Activated CD8-positive, alpha-beta T cell treated with anti-CD3 and anti-CD28 coated beads for 36 hours (primary cell): ENCODE measurements around the gene LSM14A. TPM values are rescaled to one million over a fixed set of nuclear protein-coding genes. Genes with fewer than 3 reads are reported as not detected.
A peak's percentile ranks its signal among the peaks of the same experiment; 100 is the strongest.

Experiments
- ATAC-seq: fragments of 200-7000 bp; cut with Tn5 transposase; one replicate; pipeline ENCODE4 v1.10.0; 2021; ENCODE audit warnings: mild to moderate bottlenecking, moderate library complexity
- CTCF ChIA-PET: fragments of 350-600 bp; sonication (Branson Sonifier 250); formaldehyde crosslinking; loops from one replicate; lab custom pipeline; 2021; ENCODE audit warnings: antibody characterized with exemption; lab: Charles Lee
- POLR2A ChIA-PET: fragments of 350-600 bp; sonication (Branson Sonifier 250); formaldehyde crosslinking; loops from one replicate; lab custom pipeline; 2021; ENCODE audit warnings: antibody characterized with exemption; lab: Charles Lee
- DNase-seq: peaks from one replicate; pipeline ENCODE4 v3.0.0-alpha.2; 2020
- H3K27ac Mint-ChIP-seq: one replicate; pipeline ENCODE4 v1.8.0; 2021; ENCODE audit warnings: mild to moderate bottlenecking, mixed read lengths
- H3K27me3 Mint-ChIP-seq: one replicate; pipeline ENCODE4 v1.8.0; 2021; ENCODE audit warnings: mixed read lengths
- H3K36me3 Mint-ChIP-seq: one replicate; pipeline ENCODE4 v1.8.0; 2021; ENCODE audit warnings: low read depth, mixed read lengths
- H3K4me1 Mint-ChIP-seq: one replicate; pipeline ENCODE4 v1.8.0; 2021; ENCODE audit warnings: low read depth, mixed read lengths
- H3K4me3 Mint-ChIP-seq: one replicate; pipeline ENCODE4 v1.8.0; 2021; ENCODE audit warnings: mild to moderate bottlenecking, moderate library complexity, mixed read lengths
- H3K9me3 Mint-ChIP-seq: one replicate; pipeline ENCODE4 v1.8.0; 2021; ENCODE audit warnings: mixed read lengths
- intact Hi-C: fragments of 100-400 bp; cut with micrococcal nuclease; formaldehyde crosslinking; loops from one replicate; pipeline ENCODE4 v1.10.0; 2022
- total RNA-seq, 2 experiments: library from RNA; stranded (reverse); gene quantifications; one replicate each; pipeline ENCODE4 v1.2.3, GENCODE V29; 2021
- TF ChIP-seq, protein P1 (sequence below): fragments of 200-600 bp; IDR thresholded peaks from one replicate; pipeline ENCODE4 v1.8.0; 2022; ENCODE audit warnings: antibody characterized with exemption, mild to moderate bottlenecking

Gene LSM14A
- total RNA-seq: 10 to 100 TPM; 98.6 to 99.3 TPM

DNA sequence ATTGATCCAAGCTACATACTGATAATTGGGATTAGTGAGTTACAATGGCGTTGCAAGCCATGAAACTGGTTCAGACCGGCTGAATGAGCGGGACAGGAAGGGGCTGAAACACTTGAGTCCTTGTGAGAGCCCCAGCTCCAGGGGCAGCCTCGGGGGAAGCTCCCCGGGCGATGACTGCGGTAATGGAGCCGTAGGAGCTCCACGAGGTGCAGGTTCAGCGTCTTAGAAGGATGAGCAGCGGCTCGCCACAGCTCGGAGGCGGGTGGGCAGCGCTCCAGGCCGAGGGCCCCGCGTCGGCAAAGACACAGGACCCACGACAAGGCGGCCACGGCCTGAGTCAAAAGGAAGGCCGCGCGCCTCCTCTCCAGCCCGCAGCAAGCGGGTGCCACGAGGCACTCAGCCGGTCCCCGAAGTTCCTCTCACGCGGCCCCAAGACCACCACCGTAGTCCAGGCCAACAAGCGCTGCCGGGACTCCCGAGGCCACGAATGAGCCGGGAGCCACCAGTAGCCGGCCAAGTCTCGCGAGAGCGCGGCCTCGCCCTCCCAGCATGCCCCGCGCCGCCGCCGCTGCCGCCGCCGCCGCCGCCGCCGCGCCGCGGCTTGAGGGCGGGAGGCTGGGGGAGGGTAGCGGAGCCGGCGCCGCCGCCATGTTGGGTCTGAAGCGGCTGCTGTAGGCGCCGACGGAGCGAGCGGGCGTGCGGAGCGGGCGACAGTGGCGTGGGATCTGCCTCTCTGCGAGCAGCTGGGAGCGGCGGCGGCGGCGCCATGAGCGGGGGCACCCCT lies at the start of gene LSM14A:
Gene LSM14A, plus strand, starts transcription at position 628 of the 784 bp plus-strand sequence. Its CDS starts 139 bp downstream, at position 767.
- TF ChIP-seq, protein P1, sequence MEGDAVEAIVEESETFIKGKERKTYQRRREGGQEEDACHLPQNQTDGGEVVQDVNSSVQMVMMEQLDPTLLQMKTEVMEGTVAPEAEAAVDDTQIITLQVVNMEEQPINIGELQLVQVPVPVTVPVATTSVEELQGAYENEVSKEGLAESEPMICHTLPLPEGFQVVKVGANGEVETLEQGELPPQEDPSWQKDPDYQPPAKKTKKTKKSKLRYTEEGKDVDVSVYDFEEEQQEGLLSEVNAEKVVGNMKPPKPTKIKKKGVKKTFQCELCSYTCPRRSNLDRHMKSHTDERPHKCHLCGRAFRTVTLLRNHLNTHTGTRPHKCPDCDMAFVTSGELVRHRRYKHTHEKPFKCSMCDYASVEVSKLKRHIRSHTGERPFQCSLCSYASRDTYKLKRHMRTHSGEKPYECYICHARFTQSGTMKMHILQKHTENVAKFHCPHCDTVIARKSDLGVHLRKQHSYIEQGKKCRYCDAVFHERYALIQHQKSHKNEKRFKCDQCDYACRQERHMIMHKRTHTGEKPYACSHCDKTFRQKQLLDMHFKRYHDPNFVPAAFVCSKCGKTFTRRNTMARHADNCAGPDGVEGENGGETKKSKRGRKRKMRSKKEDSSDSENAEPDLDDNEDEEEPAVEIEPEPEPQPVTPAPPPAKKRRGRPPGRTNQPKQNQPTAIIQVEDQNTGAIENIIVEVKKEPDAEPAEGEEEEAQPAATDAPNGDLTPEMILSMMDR: no peak
- ChIA-PET CTCF (interaction anchor here (0.6 to 3.0 kb wide), 3 partner anchors 12 to 174 kb away, joined by 3 to 8 read pairs (median 3); no protein-coding TSS in a partner anchor), POLR2A (interaction anchor here (0.7 to 1.8 kb wide), 15 partner anchors 10 to 232 kb away, joined by 3 to 6 read pairs (median 3); partner anchors contain the start of gene PDCD2L)
- intact Hi-C loops: loop anchor here (5.0 kb wide), 2 partner anchors 50 to 260 kb away; no protein-coding TSS in a partner anchor
- H3K27me3 Mint-ChIP-seq: no peaks in the 10 kb centered on the region
- H3K4me3 Mint-ChIP-seq: peak within 1 kb of the TSS; percentile 96
- H3K4me1 Mint-ChIP-seq: peaks cover 34% of the 10 kb centered on the region
- DNase-seq (peak; percentile 92), ATAC-seq (peak; percentile 80)
- H3K36me3 Mint-ChIP-seq: peaks cover 24% of the 10 kb centered on the region
- H3K9me3 Mint-ChIP-seq: no peaks in the 10 kb centered on the region
- H3K27ac Mint-ChIP-seq: peak within 1 kb of the TSS; percentile 100

DNA sequence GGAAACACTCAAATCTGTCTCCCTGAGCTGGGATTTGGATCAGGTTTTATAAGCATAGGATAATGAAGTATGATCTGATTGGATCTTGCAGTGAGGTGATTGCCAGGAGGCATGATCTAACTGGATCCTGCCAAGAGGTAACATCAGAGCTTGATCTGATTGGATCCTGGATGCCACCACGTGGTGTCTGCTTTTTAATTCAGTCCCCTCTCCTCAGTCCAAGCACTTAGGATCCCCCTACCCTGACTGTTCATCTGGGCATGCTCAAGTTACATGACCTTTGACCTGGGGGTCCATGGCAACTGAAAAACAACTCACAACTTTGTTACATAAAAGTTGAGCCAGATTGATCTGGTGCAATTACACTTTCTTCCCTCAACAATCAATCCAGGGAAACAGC lies 47.5 kb upstream of the LSM14A start:
- DNase-seq: no peak

DNA sequence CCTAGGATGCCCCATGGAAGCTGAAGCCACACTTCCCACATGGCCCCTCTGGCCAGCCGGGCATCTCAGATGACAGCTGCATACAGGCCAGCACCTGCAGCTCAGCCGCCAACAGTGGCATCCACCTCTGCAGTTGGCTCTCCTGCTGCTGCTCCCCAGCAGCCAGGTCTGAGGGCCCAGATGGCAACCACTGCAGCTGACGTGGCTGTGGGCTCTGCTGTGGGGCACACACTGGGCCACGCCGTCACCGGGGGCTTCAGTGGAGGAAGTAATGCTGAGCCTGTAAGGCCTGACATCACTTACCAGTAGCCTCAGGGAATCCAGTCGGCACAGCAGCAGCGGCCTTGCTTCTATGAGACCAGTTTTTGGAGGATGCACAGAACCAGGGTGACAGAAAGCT lies 45.3 kb upstream of the LSM14A start:
- ChIA-PET POLR2A (interaction anchor here (0.7 to 1.1 kb wide), 2 partner anchors 8 to 9 kb away, joined by 3 read pairs; no protein-coding TSS in a partner anchor), CTCF (interaction anchor here (0.7 to 1.5 kb wide), 5 partner anchors 18 to 303 kb away, joined by 3 to 7 read pairs (median 4); no protein-coding TSS in a partner anchor)
- Mint-ChIP-seq H3K9me3 (no peaks in the 10 kb centered on the region), H3K4me1 (peaks cover 1% of the 10 kb centered on the region), H3K4me3 (no peak overlapping the region), H3K27ac (no peak overlapping the region), H3K27me3 (no peaks in the 10 kb centered on the region), H3K36me3 (no peaks in the 10 kb centered on the region)
- TF ChIP-seq, protein P1: no peak
- DNase-seq (no peak), ATAC-seq (no peak)
- intact Hi-C loops: no loop called here

More for the DNA sequence above, 47.5 kb upstream of the LSM14A start:
- intact Hi-C loops: no loop called here
- no peak for ATAC-seq
- TF ChIP-seq, protein P1: no peak
- no peaks in the 10 kb centered on the region for H3K36me3 Mint-ChIP-seq
- POLR2A ChIA-PET: no interaction called here
- no peak overlapping the region for H3K27ac Mint-ChIP-seq
- no peaks in the 10 kb centered on the region for H3K27me3 Mint-ChIP-seq
- no peaks in the 10 kb centered on the region for H3K9me3 Mint-ChIP-seq
- H3K4me1 Mint-ChIP-seq: peaks cover 5% of the 10 kb centered on the region
- CTCF ChIA-PET: interaction anchor here (1.0 to 1.7 kb wide), 4 partner anchors 15 to 347 kb away, joined by 3 to 8 read pairs (median 4); no protein-coding TSS in a partner anchor
- no peak overlapping the region for H3K4me3 Mint-ChIP-seq

DNA sequence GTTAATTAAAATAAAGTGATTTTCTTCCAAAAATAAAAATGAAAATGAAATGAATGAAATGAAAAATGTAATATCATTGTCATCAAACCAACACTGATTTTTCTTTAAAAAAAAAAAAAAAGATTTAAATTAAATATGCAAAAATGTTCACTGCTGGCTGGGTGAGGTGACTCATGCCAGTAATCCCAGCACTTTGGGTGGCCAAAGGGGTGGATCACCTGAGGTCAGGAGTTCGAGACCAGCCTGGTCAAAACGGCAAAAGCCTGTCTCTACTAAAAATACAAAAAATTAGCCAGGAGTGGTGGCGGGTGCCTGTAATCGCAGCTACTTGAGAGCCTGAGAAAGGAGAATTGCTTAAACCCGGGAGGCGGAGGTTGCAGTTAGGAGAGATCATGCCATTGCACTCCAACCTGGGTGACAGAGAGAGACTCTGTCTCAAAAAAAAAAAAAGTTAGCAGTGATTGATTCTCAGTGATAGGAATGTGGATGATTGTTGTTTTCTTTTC lies 44.6 kb upstream of the LSM14A start:
- H3K4me3 Mint-ChIP-seq: no peak overlapping the region
- DNase-seq (no peak), ATAC-seq (no peak)
- no peak overlapping the region for H3K27ac Mint-ChIP-seq
- no peaks in the 10 kb centered on the region for H3K27me3 Mint-ChIP-seq
- POLR2A ChIA-PET: interaction anchor here (0.6 to 1.1 kb wide), 3 partner anchors 9 to 592 kb away, joined by 3 read pairs; no protein-coding TSS in a partner anchor
- no peaks in the 10 kb centered on the region for H3K9me3 Mint-ChIP-seq
- no peaks in the 10 kb centered on the region for H3K36me3 Mint-ChIP-seq
- TF ChIP-seq, protein P1: no peak
- CTCF ChIA-PET: interaction anchor here (0.7 to 1.5 kb wide), 5 partner anchors 17 to 303 kb away, joined by 3 to 7 read pairs (median 4); no protein-coding TSS in a partner anchor
- peaks cover 1% of the 10 kb centered on the region for H3K4me1 Mint-ChIP-seq
- intact Hi-C loops: no loop called here
